Measurements from ENCODE around the gene UNC119.

Gene UNC119

DNA sequence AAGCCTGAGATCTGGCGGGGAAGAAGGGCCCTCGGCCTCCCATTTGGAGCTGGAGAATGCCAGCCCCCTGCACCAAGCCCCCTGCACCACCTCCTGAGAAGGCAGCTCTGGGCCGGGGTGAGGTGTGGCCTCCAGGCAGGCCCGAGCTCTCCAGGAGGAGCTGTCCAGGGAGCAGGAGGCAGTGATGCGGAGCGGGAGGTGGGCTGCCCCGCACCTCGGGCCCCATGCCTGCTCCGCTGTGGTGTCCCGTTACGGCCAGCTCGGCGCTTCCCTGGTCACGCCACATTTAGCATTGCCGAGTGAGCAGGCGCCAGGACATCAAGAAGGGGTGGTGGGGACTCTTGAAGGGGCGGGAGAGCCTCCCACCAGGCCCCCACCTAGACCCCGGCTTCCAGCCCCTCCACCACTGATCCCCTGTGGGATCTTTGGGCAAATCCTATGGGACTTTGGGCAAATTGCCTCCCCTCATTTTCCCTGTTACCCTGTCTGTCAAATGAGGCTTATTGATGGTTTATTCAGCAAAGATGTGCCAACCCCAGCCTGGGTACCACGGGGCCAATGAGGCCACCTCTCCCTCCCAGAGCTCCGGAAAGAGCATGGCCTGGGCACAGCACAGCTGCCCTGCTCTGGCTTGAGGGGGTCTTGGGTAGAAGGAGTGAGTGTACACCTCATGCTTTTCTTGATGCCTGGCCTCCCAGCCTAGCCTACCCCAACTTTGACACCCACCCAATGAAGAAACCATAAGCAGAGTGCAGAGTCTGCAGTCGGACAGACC, 30.9 kb downstream of the UNC119 start:
- CTCF ChIA-PET: interaction anchor here (1.3 to 2.9 kb wide), 4 partner anchors 8 to 27 kb away, joined by 3 to 15 read pairs (median 7); no protein-coding TSS in a partner anchor
- POLR2A ChIA-PET: no interaction called here
- TF ChIP-seq, protein P1, sequence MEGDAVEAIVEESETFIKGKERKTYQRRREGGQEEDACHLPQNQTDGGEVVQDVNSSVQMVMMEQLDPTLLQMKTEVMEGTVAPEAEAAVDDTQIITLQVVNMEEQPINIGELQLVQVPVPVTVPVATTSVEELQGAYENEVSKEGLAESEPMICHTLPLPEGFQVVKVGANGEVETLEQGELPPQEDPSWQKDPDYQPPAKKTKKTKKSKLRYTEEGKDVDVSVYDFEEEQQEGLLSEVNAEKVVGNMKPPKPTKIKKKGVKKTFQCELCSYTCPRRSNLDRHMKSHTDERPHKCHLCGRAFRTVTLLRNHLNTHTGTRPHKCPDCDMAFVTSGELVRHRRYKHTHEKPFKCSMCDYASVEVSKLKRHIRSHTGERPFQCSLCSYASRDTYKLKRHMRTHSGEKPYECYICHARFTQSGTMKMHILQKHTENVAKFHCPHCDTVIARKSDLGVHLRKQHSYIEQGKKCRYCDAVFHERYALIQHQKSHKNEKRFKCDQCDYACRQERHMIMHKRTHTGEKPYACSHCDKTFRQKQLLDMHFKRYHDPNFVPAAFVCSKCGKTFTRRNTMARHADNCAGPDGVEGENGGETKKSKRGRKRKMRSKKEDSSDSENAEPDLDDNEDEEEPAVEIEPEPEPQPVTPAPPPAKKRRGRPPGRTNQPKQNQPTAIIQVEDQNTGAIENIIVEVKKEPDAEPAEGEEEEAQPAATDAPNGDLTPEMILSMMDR (IDR thresholded peaks at IDR 0.05; ENCODE audit: control extremely low read depth, extremely low read depth, low read depth, missing control alignments): no peak
- no peak for DNase-seq (ENCODE audit: extremely low spot score)

DNA sequence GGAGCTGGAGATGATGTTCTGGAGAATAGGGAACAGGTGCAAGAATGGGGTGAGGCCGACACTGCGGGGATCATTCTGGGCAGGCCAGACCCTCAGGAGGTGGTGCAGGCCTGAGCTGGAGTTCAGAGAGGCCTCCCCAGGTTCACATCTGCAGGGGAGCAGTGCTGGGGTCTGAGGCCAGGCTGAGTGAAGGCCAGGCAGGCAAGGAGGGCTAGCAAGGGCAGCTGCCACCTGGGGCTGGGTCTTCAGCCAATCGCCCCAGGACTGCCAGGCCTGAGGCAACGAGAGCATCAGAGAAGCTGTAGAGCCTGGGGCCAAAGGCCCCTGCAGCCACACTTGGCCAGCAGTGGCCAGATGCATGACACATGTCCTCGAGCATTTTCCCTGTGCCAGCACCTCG, 31.7 kb downstream of the UNC119 start:
- no peak for DNase-seq (ENCODE audit: extremely low spot score)
- POLR2A ChIA-PET: interaction anchor here (0.6 kb wide), 1 partner anchor 36 kb away, joined by 3 read pairs; no protein-coding TSS in a partner anchor
- CTCF ChIA-PET: interaction anchor here (1.2 to 2.9 kb wide), 6 partner anchors 9 to 27 kb away, joined by 3 to 15 read pairs (median 4); no protein-coding TSS in a partner anchor
- TF ChIP-seq, protein P1 (IDR thresholded peaks at IDR 0.05; ENCODE audit: control extremely low read depth, extremely low read depth, low read depth, missing control alignments): no peak

DNA sequence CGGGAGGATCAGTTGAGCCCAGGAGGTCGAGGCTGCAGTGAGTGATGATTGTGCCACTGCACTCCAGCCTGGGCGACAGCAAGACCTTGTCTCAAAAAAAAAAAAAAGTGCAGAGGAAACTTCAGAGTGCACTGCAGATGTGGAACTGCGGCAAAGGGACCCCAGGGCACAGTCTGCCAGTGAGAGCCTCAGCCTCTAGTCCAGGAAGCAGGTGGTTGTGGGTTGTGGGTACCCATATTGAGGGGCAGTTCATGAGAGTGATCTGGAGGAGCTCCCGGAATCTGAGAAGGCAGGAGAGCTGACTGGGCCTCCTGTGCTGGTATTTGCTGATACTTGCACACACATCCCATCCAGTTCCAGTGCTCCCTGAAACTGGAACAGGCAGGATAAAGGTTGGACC, 33.2 kb downstream of the UNC119 start:
- TF ChIP-seq, protein P1 (IDR thresholded peaks at IDR 0.05; ENCODE audit: control extremely low read depth, extremely low read depth, low read depth, missing control alignments): no peak
- DNase-seq (ENCODE audit: extremely low spot score): no peak
- CTCF ChIA-PET: interaction anchor here (1.2 to 2.9 kb wide), 3 partner anchors 9 to 21 kb away, joined by 3 to 15 read pairs (median 4); no protein-coding TSS in a partner anchor
- POLR2A ChIA-PET: no interaction called here

- no peak for DNase-seq (ENCODE audit: extremely low spot score)
- TF ChIP-seq, protein P1 (IDR thresholded peaks at IDR 0.05; ENCODE audit: control extremely low read depth, extremely low read depth, low read depth, missing control alignments): no peak
- ChIA-PET POLR2A (no interaction called here), CTCF (interaction anchor here (1.3 kb wide), 1 partner anchor 21 kb away, joined by 3 read pairs; no protein-coding TSS in a partner anchor)
These were observed 33.8 kb downstream of the UNC119 start for GRCh38 chr17:28518578-28518977.

- CTCF ChIA-PET: interaction anchor here (1.3 kb wide), 1 partner anchor 22 kb away, joined by 3 read pairs; no protein-coding TSS in a partner anchor
- DNase-seq (ENCODE audit: extremely low spot score): no peak
- POLR2A ChIA-PET: no interaction called here
- TF ChIP-seq, protein P1 (IDR thresholded peaks at IDR 0.05; ENCODE audit: control extremely low read depth, extremely low read depth, low read depth, missing control alignments): no peak
These were observed 34.3 kb downstream of the UNC119 start for GRCh38 chr17:28518132-28518531.

- POLR2A ChIA-PET: no interaction called here
- DNase-seq (ENCODE audit: extremely low spot score): no peak
- CTCF ChIA-PET: no interaction called here
- TF ChIP-seq, protein P1 (IDR thresholded peaks at IDR 0.05; ENCODE audit: control extremely low read depth, extremely low read depth, low read depth, missing control alignments): no peak
These were observed 36.9 kb downstream of the UNC119 start for GRCh38 chr17:28515518-28515917.
